Measurements from ENCODE around the gene METTL13. TPM values are rescaled to one million over a fixed set of nuclear protein-coding genes. Genes with fewer than 3 reads are reported as not detected.

METTL13 gene
- polyA plus RNA-seq, 1 donor from 2014 or later, result 8.4 TPM

GRCh38 chr1:171748651-171749050 is 32.8 kb upstream of the METTL13 start:
- Histone ChIP-seq H3K36me3 (ENCODE audit: insufficient read depth, low read length) (no peaks in the 10 kb centered on the region), H3F3A (ENCODE audit: insufficient read depth, low read length, poor library complexity, severe bottlenecking) (no peaks in the 10 kb centered on the region), H3K9me2 (ENCODE audit: insufficient read depth, low read length) (no peaks in the 10 kb centered on the region), H2AFZ (ENCODE audit: low read depth, low read length) (no peak overlapping the region), H3K4me3 (ENCODE audit: low read length) (no peak overlapping the region), H3K9me3 (ENCODE audit: low read length) (no peaks in the 10 kb centered on the region), H3K79me2 (replicated peaks; ENCODE audit: insufficient read depth, low read length) (no peaks in the 10 kb centered on the region), H4K20me1 (ENCODE audit: insufficient read depth) (no peaks in the 10 kb centered on the region), H3K27ac (ENCODE audit: low read length) (no peak overlapping the region), H3K27me3 (ENCODE audit: insufficient read depth, low read depth, low read length) (no peaks in the 10 kb centered on the region), H3K9ac (ENCODE audit: low read length) (no peak overlapping the region), H3K4me2 (ENCODE audit: low read length) (no peak overlapping the region)
- TF ChIP-seq RAD21 (conservative IDR thresholded peaks at IDR 0.05) (no peak), SMC3 (conservative IDR thresholded peaks at IDR 0.05; ENCODE audit: poor library complexity) (no peak), MXI1 (conservative IDR thresholded peaks at IDR 0.05; ENCODE audit: poor library complexity, severe bottlenecking) (no peak), TAF1 (IDR thresholded peaks at IDR 0.05; ENCODE audit: low read depth) (no peak), EZH2 (IDR thresholded peaks at IDR 0.05; ENCODE audit: borderline replicate concordance, insufficient read depth, low read length, poor library complexity, severe bottlenecking) (no peak), POLR2AphosphoS5 (IDR thresholded peaks at IDR 0.05) (no peak)
- TF ChIP-seq, protein P1, sequence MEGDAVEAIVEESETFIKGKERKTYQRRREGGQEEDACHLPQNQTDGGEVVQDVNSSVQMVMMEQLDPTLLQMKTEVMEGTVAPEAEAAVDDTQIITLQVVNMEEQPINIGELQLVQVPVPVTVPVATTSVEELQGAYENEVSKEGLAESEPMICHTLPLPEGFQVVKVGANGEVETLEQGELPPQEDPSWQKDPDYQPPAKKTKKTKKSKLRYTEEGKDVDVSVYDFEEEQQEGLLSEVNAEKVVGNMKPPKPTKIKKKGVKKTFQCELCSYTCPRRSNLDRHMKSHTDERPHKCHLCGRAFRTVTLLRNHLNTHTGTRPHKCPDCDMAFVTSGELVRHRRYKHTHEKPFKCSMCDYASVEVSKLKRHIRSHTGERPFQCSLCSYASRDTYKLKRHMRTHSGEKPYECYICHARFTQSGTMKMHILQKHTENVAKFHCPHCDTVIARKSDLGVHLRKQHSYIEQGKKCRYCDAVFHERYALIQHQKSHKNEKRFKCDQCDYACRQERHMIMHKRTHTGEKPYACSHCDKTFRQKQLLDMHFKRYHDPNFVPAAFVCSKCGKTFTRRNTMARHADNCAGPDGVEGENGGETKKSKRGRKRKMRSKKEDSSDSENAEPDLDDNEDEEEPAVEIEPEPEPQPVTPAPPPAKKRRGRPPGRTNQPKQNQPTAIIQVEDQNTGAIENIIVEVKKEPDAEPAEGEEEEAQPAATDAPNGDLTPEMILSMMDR (IDR thresholded peaks at IDR 0.05; ENCODE audit: poor library complexity, severe bottlenecking), result no peak

GRCh38 chr1:171751221-171751620 is 30.2 kb upstream of the METTL13 start:
- Histone ChIP-seq H2AFZ (ENCODE audit: low read depth, low read length) (no peak overlapping the region), H3K27ac (ENCODE audit: low read length) (no peak overlapping the region), H3K4me3 (ENCODE audit: low read length) (no peak overlapping the region), H4K20me1 (ENCODE audit: insufficient read depth) (no peaks in the 10 kb centered on the region), H3K79me2 (replicated peaks; ENCODE audit: insufficient read depth, low read length) (no peaks in the 10 kb centered on the region), H3K36me3 (ENCODE audit: insufficient read depth, low read length) (no peaks in the 10 kb centered on the region), H3K9me3 (ENCODE audit: low read length) (no peaks in the 10 kb centered on the region), H3K9me2 (ENCODE audit: insufficient read depth, low read length) (no peaks in the 10 kb centered on the region), H3F3A (ENCODE audit: insufficient read depth, low read length, poor library complexity, severe bottlenecking) (no peaks in the 10 kb centered on the region), H3K9ac (ENCODE audit: low read length) (no peak overlapping the region), H3K27me3 (ENCODE audit: insufficient read depth, low read depth, low read length) (no peaks in the 10 kb centered on the region), H3K4me2 (ENCODE audit: low read length) (no peak overlapping the region)
- TF ChIP-seq, protein P2, sequence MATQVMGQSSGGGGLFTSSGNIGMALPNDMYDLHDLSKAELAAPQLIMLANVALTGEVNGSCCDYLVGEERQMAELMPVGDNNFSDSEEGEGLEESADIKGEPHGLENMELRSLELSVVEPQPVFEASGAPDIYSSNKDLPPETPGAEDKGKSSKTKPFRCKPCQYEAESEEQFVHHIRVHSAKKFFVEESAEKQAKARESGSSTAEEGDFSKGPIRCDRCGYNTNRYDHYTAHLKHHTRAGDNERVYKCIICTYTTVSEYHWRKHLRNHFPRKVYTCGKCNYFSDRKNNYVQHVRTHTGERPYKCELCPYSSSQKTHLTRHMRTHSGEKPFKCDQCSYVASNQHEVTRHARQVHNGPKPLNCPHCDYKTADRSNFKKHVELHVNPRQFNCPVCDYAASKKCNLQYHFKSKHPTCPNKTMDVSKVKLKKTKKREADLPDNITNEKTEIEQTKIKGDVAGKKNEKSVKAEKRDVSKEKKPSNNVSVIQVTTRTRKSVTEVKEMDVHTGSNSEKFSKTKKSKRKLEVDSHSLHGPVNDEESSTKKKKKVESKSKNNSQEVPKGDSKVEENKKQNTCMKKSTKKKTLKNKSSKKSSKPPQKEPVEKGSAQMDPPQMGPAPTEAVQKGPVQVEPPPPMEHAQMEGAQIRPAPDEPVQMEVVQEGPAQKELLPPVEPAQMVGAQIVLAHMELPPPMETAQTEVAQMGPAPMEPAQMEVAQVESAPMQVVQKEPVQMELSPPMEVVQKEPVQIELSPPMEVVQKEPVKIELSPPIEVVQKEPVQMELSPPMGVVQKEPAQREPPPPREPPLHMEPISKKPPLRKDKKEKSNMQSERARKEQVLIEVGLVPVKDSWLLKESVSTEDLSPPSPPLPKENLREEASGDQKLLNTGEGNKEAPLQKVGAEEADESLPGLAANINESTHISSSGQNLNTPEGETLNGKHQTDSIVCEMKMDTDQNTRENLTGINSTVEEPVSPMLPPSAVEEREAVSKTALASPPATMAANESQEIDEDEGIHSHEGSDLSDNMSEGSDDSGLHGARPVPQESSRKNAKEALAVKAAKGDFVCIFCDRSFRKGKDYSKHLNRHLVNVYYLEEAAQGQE (IDR thresholded peaks at IDR 0.05; ENCODE audit: borderline replicate concordance), result no peak
- no peak for TF ChIP-seq EP300 (conservative IDR thresholded peaks at IDR 0.05; ENCODE audit: poor library complexity, severe bottlenecking)
- no peak for TF ChIP-seq EZH2 (IDR thresholded peaks at IDR 0.05; ENCODE audit: borderline replicate concordance, insufficient read depth, low read length, poor library complexity, severe bottlenecking)
- TF ChIP-seq POLR2AphosphoS5 (IDR thresholded peaks at IDR 0.05), result no peak
- TF ChIP-seq TAF1 (IDR thresholded peaks at IDR 0.05; ENCODE audit: low read depth), result no peak
- TF ChIP-seq MXI1 (conservative IDR thresholded peaks at IDR 0.05; ENCODE audit: poor library complexity, severe bottlenecking), result no peak
- TF ChIP-seq SMC3 (conservative IDR thresholded peaks at IDR 0.05; ENCODE audit: poor library complexity), result no peak
- TF ChIP-seq, protein P1 (IDR thresholded peaks at IDR 0.05; ENCODE audit: poor library complexity, severe bottlenecking), result no peak
- TF ChIP-seq RAD21 (conservative IDR thresholded peaks at IDR 0.05), result no peak

All from neural cell (in vitro differentiated cells).